ENCODE measurements around the gene NTN4.
"Not testable (repeated sequence)": the region's sequence is repeated elsewhere in the genome, so short reads cannot be mapped to it uniquely, and the experiment has no call there.

NTN4 gene

GRCh38 chr12:95796225-95796981 lies 5.8 kb upstream of the NTN4 start:
- DNase-seq (ENCODE audit: low read depth, low spot score): no peak

GRCh38 chr12:95790917-95791849 lies 619 bp upstream of the NTN4 start:
- DNase-seq (ENCODE audit: low read depth, low spot score): no peak

GRCh38 chr12:95789126-95790032 lies 1.2 kb downstream of the NTN4 start:
- no peak for DNase-seq (ENCODE audit: low read depth, low spot score)

GRCh38 chr12:95788637-95789036 lies 1.9 kb downstream of the NTN4 start:
- DNase-seq (ENCODE audit: low read depth, low spot score): no peak

- no peak for DNase-seq (ENCODE audit: low read depth, low spot score)
Observed at GRCh38 chr12:95787274-95787818, 3.2 kb downstream of the NTN4 start.

- DNase-seq (ENCODE audit: low read depth, low spot score): no peak
Observed at GRCh38 chr12:95784915-95785314, 5.6 kb downstream of the NTN4 start.

- no peak for DNase-seq (ENCODE audit: low read depth, low spot score)
Observed at GRCh38 chr12:95784286-95784685, 6.3 kb downstream of the NTN4 start.

GRCh38 chr12:95775466-95775865 lies 15.1 kb downstream of the NTN4 start:
- DNase-seq (ENCODE audit: low read depth, low spot score): not testable (repeated sequence)

GRCh38 chr12:95774311-95775045 lies 16.1 kb downstream of the NTN4 start:
- no peak for DNase-seq (ENCODE audit: low read depth, low spot score)

GRCh38 chr12:95773320-95773719 lies 17.2 kb downstream of the NTN4 start:
- DNase-seq (ENCODE audit: low read depth, low spot score): no peak

- no peak for DNase-seq (ENCODE audit: low read depth, low spot score)
Observed at GRCh38 chr12:95767703-95768102, 22.9 kb downstream of the NTN4 start.

- no peak for DNase-seq (ENCODE audit: low read depth, low spot score)
Observed at GRCh38 chr12:95766356-95767019, 24.1 kb downstream of the NTN4 start.

- DNase-seq (ENCODE audit: low read depth, low spot score): no peak
Observed at GRCh38 chr12:95764848-95765247, 25.7 kb downstream of the NTN4 start.

GRCh38 chr12:95763809-95764253 lies 26.7 kb downstream of the NTN4 start:
- no peak for DNase-seq (ENCODE audit: low read depth, low spot score)

- no peak for DNase-seq (ENCODE audit: low read depth, low spot score)
Observed at GRCh38 chr12:95762123-95762785, 28.3 kb downstream of the NTN4 start.

GRCh38 chr12:95760371-95760770 lies 30.2 kb downstream of the NTN4 start:
- DNase-seq (ENCODE audit: low read depth, low spot score): no peak

GRCh38 chr12:95759718-95760117 lies 30.8 kb downstream of the NTN4 start:
- DNase-seq (ENCODE audit: low read depth, low spot score): no peak

- DNase-seq (ENCODE audit: low read depth, low spot score): no peak
Observed at GRCh38 chr12:95759039-95759438, 31.5 kb downstream of the NTN4 start.

GRCh38 chr12:95756362-95756761 lies 34.2 kb downstream of the NTN4 start:
- no peak for DNase-seq (ENCODE audit: low read depth, low spot score)

Measured in activated CD4-positive, CD25-positive, alpha-beta regulatory T cell treated with anti-CD3 and anti-CD28 coated beads, Interleukin-2, amount 50 U/mL, for 16 hours (primary cell).